NCI-H2107 (cell line): ENCODE results near the gene DCAF17.
"Not testable (repeated sequence)": the region's sequence is repeated elsewhere in the genome, so short reads cannot be mapped to it uniquely, and the experiment has no call there.

Experiments used
- DNase-seq: peaks from one replicate; lab custom pipeline; 2025; lab: John Stamatoyannopoulos, UW

Gene DCAF17

GRCh38 chr2:171514908-171515582 lies 81.0 kb downstream of the DCAF17 start:
- no peak for DNase-seq

- no peak for DNase-seq
Observed at GRCh38 chr2:171515672-171516298, 81.8 kb downstream of the DCAF17 start.

GRCh38 chr2:171516793-171517192 lies 82.8 kb downstream of the DCAF17 start:
- no peak for DNase-seq

- no peak for DNase-seq
Observed at GRCh38 chr2:171520471-171520870, 86.4 kb downstream of the DCAF17 start.

GRCh38 chr2:171521361-171522051 lies 87.5 kb downstream of the DCAF17 start:
- no peak for DNase-seq

- no peak for DNase-seq
Observed at GRCh38 chr2:171522052-171522787, 88.2 kb downstream of the DCAF17 start, which contains the start of gene CYBRD1. Gene CYBRD1, plus strand, starts transcription at chr2:171522474. Its CDS starts 72 bp downstream, at chr2:171522546.

- no peak for DNase-seq
Observed at GRCh38 chr2:171522788-171523087, 88.7 kb downstream of the DCAF17 start.

GRCh38 chr2:171523088-171524017 lies 89.3 kb downstream of the DCAF17 start:
- no peak for DNase-seq

- DNase-seq: no peak
Observed at GRCh38 chr2:171524018-171524401, 90.0 kb downstream of the DCAF17 start.

- DNase-seq: no peak
Observed at GRCh38 chr2:171529914-171530313, 95.9 kb downstream of the DCAF17 start.

- no peak for DNase-seq
Observed at GRCh38 chr2:171530378-171530777, 96.4 kb downstream of the DCAF17 start.

GRCh38 chr2:171530859-171531258 lies 96.8 kb downstream of the DCAF17 start:
- not testable (repeated sequence) for DNase-seq

GRCh38 chr2:171531291-171531690 lies 97.3 kb downstream of the DCAF17 start:
- no peak for DNase-seq

GRCh38 chr2:171531836-171532450 lies 97.9 kb downstream of the DCAF17 start:
- DNase-seq: no peak

- DNase-seq: no peak
Observed at GRCh38 chr2:171533331-171533730, 99.3 kb downstream of the DCAF17 start.
